ENCODE results near the gene TMEM178A.
"Not testable (repeated sequence)": the region's sequence is repeated elsewhere in the genome, so short reads cannot be mapped to it uniquely, and the experiment has no call there.

The TMEM178A gene

GRCh38 chr2:39650468-39650867 lies 15.2 kb upstream of the TMEM178A start:
- no peak overlapping the region for H2AFZ ChIP-seq (ENCODE audit: low read depth)
- H3K4me3 ChIP-seq (IDR thresholded peaks at IDR 0.05; ENCODE audit: insufficient read depth, low read depth, low read length), result no peak overlapping the region
- no peaks in the 10 kb centered on the region for H3K36me3 ChIP-seq (ENCODE audit: insufficient read depth)
- no peak for TF ChIP-seq CTCF (conservative IDR thresholded peaks at IDR 0.05; ENCODE audit: low read depth, low read length)
- H3K4me1 ChIP-seq (ENCODE audit: low read depth, poor library complexity, severe bottlenecking), result no peaks in the 10 kb centered on the region
- no peak overlapping the region for H3K9ac ChIP-seq
- no peaks in the 10 kb centered on the region for H4K20me1 ChIP-seq (ENCODE audit: insufficient read depth)
- no peak overlapping the region for H3K4me2 ChIP-seq
- no peaks in the 10 kb centered on the region for H3K79me2 ChIP-seq (ENCODE audit: insufficient read depth, low read depth)
- no peaks in the 10 kb centered on the region for H3K27me3 ChIP-seq (ENCODE audit: insufficient read depth, low read depth)
- no peak overlapping the region for H3K27ac ChIP-seq

DNA sequence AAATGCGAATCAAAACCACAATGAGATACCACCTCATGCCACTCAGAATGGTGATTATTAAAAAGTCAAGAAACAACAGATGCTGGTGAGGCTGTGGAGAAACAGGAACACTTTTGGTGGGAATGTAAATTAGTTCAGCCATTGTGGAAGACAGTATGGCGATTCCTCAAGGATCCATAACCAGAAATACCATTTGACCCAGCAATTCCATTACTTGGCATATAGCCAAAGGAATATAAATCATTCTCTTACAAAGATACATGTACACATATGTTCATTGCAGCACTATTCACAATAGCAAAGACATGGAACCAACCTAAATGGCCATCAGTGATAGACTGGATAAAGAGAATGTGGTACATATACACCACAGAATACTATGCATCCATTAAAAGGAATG lies 9.5 kb upstream of the TMEM178A start:
- H3K27ac ChIP-seq; H3K36me3 ChIP-seq (ENCODE audit: insufficient read depth); H2AFZ ChIP-seq (ENCODE audit: low read depth); H4K20me1 ChIP-seq (ENCODE audit: insufficient read depth); H3K79me2 ChIP-seq (ENCODE audit: insufficient read depth, low read depth); H3K4me2 ChIP-seq; H3K27me3 ChIP-seq (ENCODE audit: insufficient read depth, low read depth); H3K9ac ChIP-seq; H3K4me3 ChIP-seq (IDR thresholded peaks at IDR 0.05; ENCODE audit: insufficient read depth, low read depth, low read length); H3K4me1 ChIP-seq (ENCODE audit: low read depth, poor library complexity, severe bottlenecking): not testable (repeated sequence)

GRCh38 chr2:39657287-39657937 lies 8.3 kb upstream of the TMEM178A start:
- Histone ChIP-seq H3K4me3 (IDR thresholded peaks at IDR 0.05; ENCODE audit: insufficient read depth, low read depth, low read length) (no peak overlapping the region), H2AFZ (ENCODE audit: low read depth) (no peak overlapping the region), H3K36me3 (ENCODE audit: insufficient read depth) (no peaks in the 10 kb centered on the region), H3K4me2 (no peak overlapping the region), H3K79me2 (ENCODE audit: insufficient read depth, low read depth) (no peaks in the 10 kb centered on the region), H3K27me3 (ENCODE audit: insufficient read depth, low read depth) (no peaks in the 10 kb centered on the region), H4K20me1 (ENCODE audit: insufficient read depth) (no peaks in the 10 kb centered on the region), H3K4me1 (ENCODE audit: low read depth, poor library complexity, severe bottlenecking) (no peaks in the 10 kb centered on the region), H3K27ac (no peak overlapping the region), H3K9ac (no peak overlapping the region)
- no peak for TF ChIP-seq CTCF (conservative IDR thresholded peaks at IDR 0.05; ENCODE audit: low read depth, low read length)

DNA sequence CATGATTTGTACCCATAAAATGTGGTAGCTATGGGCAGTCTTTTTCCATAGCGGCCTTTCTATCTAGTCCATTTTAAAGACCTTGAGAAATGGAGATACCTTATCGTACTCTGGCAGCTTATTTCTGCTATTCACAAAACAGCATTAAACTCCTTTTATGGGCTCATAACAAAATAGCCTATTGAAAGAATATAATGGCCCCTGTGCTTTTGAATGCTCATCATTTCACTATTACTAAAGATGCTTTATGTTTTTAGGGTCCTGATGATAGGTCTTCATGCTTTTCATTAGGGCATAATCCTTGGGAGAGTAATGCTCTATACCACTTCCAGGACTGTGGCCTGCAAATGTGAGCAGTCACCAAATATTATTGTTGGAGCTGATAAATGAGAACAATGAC lies 7.3 kb upstream of the TMEM178A start:
- Histone ChIP-seq H3K27me3 (ENCODE audit: insufficient read depth, low read depth) (no peaks in the 10 kb centered on the region), H3K36me3 (ENCODE audit: insufficient read depth) (no peaks in the 10 kb centered on the region), H4K20me1 (ENCODE audit: insufficient read depth) (no peaks in the 10 kb centered on the region), H3K4me3 (IDR thresholded peaks at IDR 0.05; ENCODE audit: insufficient read depth, low read depth, low read length) (no peak overlapping the region), H3K27ac (no peak overlapping the region), H3K9ac (no peak overlapping the region), H3K4me2 (no peak overlapping the region), H3K79me2 (ENCODE audit: insufficient read depth, low read depth) (no peaks in the 10 kb centered on the region), H2AFZ (ENCODE audit: low read depth) (no peak overlapping the region), H3K4me1 (ENCODE audit: low read depth, poor library complexity, severe bottlenecking) (no peaks in the 10 kb centered on the region)
- no peak for TF ChIP-seq CTCF (conservative IDR thresholded peaks at IDR 0.05; ENCODE audit: low read depth, low read length)

DNA sequence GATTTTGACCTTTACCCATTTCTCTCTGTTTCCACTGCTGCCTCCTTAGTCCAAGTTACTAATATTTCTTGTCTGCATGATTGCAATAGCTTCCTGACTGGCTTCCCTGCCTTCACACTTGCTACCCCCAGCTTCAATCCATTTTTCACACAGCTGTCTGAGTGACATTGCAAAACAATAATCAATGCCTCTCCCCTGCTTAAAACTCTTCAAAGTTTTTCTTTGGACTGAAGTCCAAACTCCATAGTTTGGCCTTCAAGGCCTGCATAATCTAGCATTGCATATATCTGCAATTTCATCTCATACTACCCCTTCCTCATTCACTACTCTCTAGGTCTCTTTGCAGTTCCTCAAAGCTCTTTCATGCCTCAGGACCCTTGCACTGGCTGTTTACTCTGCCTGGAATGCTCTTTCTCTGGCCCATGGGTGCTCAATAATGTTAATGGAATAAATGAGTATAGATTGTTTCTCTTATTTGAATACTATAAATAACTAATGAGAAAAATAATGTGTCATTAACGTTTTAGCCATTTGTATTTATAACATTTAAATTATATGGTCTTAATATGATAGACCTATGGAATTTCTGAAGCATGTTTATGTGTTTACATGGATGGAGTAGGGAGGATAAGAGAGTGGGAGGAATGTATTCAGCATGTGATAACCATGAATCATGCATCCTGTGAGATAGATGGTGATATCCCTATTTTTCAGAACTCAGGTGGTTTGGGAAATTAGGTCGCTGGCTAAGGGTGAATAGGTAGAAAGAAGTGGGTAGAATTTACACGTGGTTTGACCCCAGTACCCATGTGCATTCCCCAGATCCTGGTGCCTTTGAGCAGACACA lies 5.7 kb upstream of the TMEM178A start:
- no peak overlapping the region for H3K4me2 ChIP-seq

More for the DNA sequence above, 5.7 kb upstream of the TMEM178A start:
- no peak for TF ChIP-seq CTCF (conservative IDR thresholded peaks at IDR 0.05; ENCODE audit: low read depth, low read length)
- Histone ChIP-seq H3K4me3 (IDR thresholded peaks at IDR 0.05; ENCODE audit: insufficient read depth, low read depth, low read length) (no peak overlapping the region), H3K27ac (no peak overlapping the region), H3K4me1 (ENCODE audit: low read depth, poor library complexity, severe bottlenecking) (no peaks in the 10 kb centered on the region), H4K20me1 (ENCODE audit: insufficient read depth) (no peaks in the 10 kb centered on the region), H3K36me3 (ENCODE audit: insufficient read depth) (no peaks in the 10 kb centered on the region), H2AFZ (ENCODE audit: low read depth) (no peak overlapping the region), H3K79me2 (ENCODE audit: insufficient read depth, low read depth) (no peaks in the 10 kb centered on the region), H3K9ac (no peak overlapping the region), H3K27me3 (ENCODE audit: insufficient read depth, low read depth) (no peaks in the 10 kb centered on the region)
